Ramos (cell line): ENCODE measurements around the gene LMX1A.

Source experiments
- in situ Hi-C: fragments of 300-500 bp; cut with MboI; formaldehyde crosslinking; loops from one replicate; pipeline ENCODE4 v1.14.3; 2022; ENCODE audit warnings: low sequenced_read_pairs; ENCODE audit not compliant: unreplicated experiment

The LMX1A gene

GRCh38 chr1:165228676-165229075, 127.8 kb downstream of the LMX1A start:
- in situ Hi-C loops: no loop called here

- in situ Hi-C loops: no loop called here
Measured at GRCh38 chr1:165228111-165228655, 128.3 kb downstream of the LMX1A start.

GRCh38 chr1:165226326-165226725, 130.2 kb downstream of the LMX1A start:
- in situ Hi-C loops: no loop called here

GRCh38 chr1:165225650-165226049, 130.9 kb downstream of the LMX1A start:
- in situ Hi-C loops: no loop called here

GRCh38 chr1:165225062-165225461, 131.5 kb downstream of the LMX1A start:
- in situ Hi-C loops: no loop called here

GRCh38 chr1:165224504-165224903, 132.0 kb downstream of the LMX1A start:
- in situ Hi-C loops: no loop called here

GRCh38 chr1:165222580-165222979, 133.9 kb downstream of the LMX1A start:
- in situ Hi-C loops: no loop called here

GRCh38 chr1:165218731-165219130, 137.8 kb downstream of the LMX1A start:
- in situ Hi-C loops: no loop called here

GRCh38 chr1:165217958-165218357, 138.6 kb downstream of the LMX1A start:
- in situ Hi-C loops: no loop called here

- in situ Hi-C loops: no loop called here
Measured at GRCh38 chr1:165216254-165216653, 140.3 kb downstream of the LMX1A start.

- in situ Hi-C loops: no loop called here
Measured at GRCh38 chr1:165215676-165216075, 140.8 kb downstream of the LMX1A start.

GRCh38 chr1:165212229-165212628, 144.3 kb downstream of the LMX1A start:
- in situ Hi-C loops: no loop called here

- in situ Hi-C loops: no loop called here
Measured at GRCh38 chr1:165207853-165208515, 148.5 kb downstream of the LMX1A start.

GRCh38 chr1:165205145-165205544, 151.4 kb downstream of the LMX1A start:
- in situ Hi-C loops: no loop called here

GRCh38 chr1:165204548-165204947, 152.0 kb downstream of the LMX1A start:
- in situ Hi-C loops: no loop called here

- in situ Hi-C loops: no loop called here
Measured at GRCh38 chr1:165191087-165191486, 165.4 kb downstream of the LMX1A start.

- in situ Hi-C loops: no loop called here
Measured at GRCh38 chr1:165189913-165190312, 166.6 kb downstream of the LMX1A start.

GRCh38 chr1:165189011-165189410, 167.5 kb downstream of the LMX1A start:
- in situ Hi-C loops: no loop called here

GRCh38 chr1:165187031-165188009, 169.2 kb downstream of the LMX1A start:
- in situ Hi-C loops: no loop called here

GRCh38 chr1:165185161-165185889, 171.2 kb downstream of the LMX1A start:
- in situ Hi-C loops: no loop called here
